ENCODE results near the gene IL7R.
"Not testable (repeated sequence)": the region's sequence is repeated elsewhere in the genome, so short reads cannot be mapped to it uniquely, and the experiment has no call there.

The IL7R gene

GRCh38 chr5:35890021-35891020, 33.6 kb downstream of the IL7R start:
- H3K4me1 ChIP-seq (ENCODE audit: control insufficient read depth in 1 of 2, insufficient read depth in 2 of 2, low read length in 2 of 2): peaks cover 3 to 6% of the 10 kb centered on the region in 2 experiments
- H3K4me2 ChIP-seq (ENCODE audit: low read length): no peak overlapping the region
- H2BK120ac ChIP-seq (ENCODE audit: insufficient read depth, low read length, poor library complexity): no peak overlapping the region
- H3K79me2 ChIP-seq (ENCODE audit: control insufficient read depth, insufficient read depth, low read length, poor library complexity): no peaks in the 10 kb centered on the region
- H3K14ac ChIP-seq (ENCODE audit: low read length): no peak overlapping the region
- H2AK5ac ChIP-seq (ENCODE audit: low read length): no peak overlapping the region
- H3K9ac ChIP-seq (ENCODE audit: low read length): no peak overlapping the region
- no peak overlapping the region for H2AFZ ChIP-seq (ENCODE audit: insufficient read depth, low read length, poor library complexity)
- peak; percentile 9 to 50 for DNase-seq
- H3K18ac ChIP-seq (ENCODE audit: low read length): no peak overlapping the region
- H3K4me3 ChIP-seq (ENCODE audit: low read depth, low read length): no peak overlapping the region
- H3K9me3 ChIP-seq (ENCODE audit: insufficient read depth, low read depth, low read length): no peaks in the 10 kb centered on the region
- H3K23ac ChIP-seq (ENCODE audit: low read length): no peak overlapping the region
- H2BK5ac ChIP-seq (ENCODE audit: low read depth, low read length, poor library complexity): no peak overlapping the region
- no peak overlapping the region for H4K91ac ChIP-seq (ENCODE audit: low read depth, low read length)
- H3K4ac ChIP-seq (ENCODE audit: low read depth, low read length): no peak overlapping the region
- no peak overlapping the region for H4K12ac ChIP-seq (ENCODE audit: low read depth, low read length)
- no peaks in the 10 kb centered on the region for H3K36me3 ChIP-seq (ENCODE audit: control insufficient read depth in 1 of 2, insufficient read depth in 2 of 2, low read length in 2 of 2)
- WGBS (ENCODE audit: extremely low coverage, insufficient coverage, insufficient read length): no CpG with 5 or more reads among the region's 5 CpGs
- H3K27me3 ChIP-seq (ENCODE audit: insufficient read depth, low read length): no peaks in the 10 kb centered on the region
- no peak overlapping the region for H4K8ac ChIP-seq (ENCODE audit: low read depth, low read length)
- no peak overlapping the region for H2BK12ac ChIP-seq (ENCODE audit: low read length)
- H3K79me1 ChIP-seq (ENCODE audit: low read length): no peaks in the 10 kb centered on the region
- H3K27ac ChIP-seq (ENCODE audit: low read depth, low read length): no peak overlapping the region

- not testable (repeated sequence) for H3K9me3 ChIP-seq (ENCODE audit: insufficient read depth, low read depth, low read length); H3K27me3 ChIP-seq (ENCODE audit: insufficient read depth, low read length); H3K23ac ChIP-seq (ENCODE audit: low read length); H3K14ac ChIP-seq (ENCODE audit: low read length); H4K12ac ChIP-seq (ENCODE audit: low read depth, low read length); DNase-seq; H3K79me2 ChIP-seq (ENCODE audit: control insufficient read depth, insufficient read depth, low read length, poor library complexity); H3K79me1 ChIP-seq (ENCODE audit: low read length); H3K27ac ChIP-seq (ENCODE audit: low read depth, low read length); H2BK120ac ChIP-seq (ENCODE audit: insufficient read depth, low read length, poor library complexity); H3K18ac ChIP-seq (ENCODE audit: low read length); H3K4me3 ChIP-seq (ENCODE audit: low read depth, low read length); H2BK12ac ChIP-seq (ENCODE audit: low read length); H3K4ac ChIP-seq (ENCODE audit: low read depth, low read length); H2BK5ac ChIP-seq (ENCODE audit: low read depth, low read length, poor library complexity); H3K4me2 ChIP-seq (ENCODE audit: low read length); H4K8ac ChIP-seq (ENCODE audit: low read depth, low read length); H2AFZ ChIP-seq (ENCODE audit: insufficient read depth, low read length, poor library complexity); H3K36me3 ChIP-seq (ENCODE audit: control insufficient read depth in 1 of 2, insufficient read depth in 2 of 2, low read length in 2 of 2); H2AK5ac ChIP-seq (ENCODE audit: low read length); H3K4me1 ChIP-seq (ENCODE audit: control insufficient read depth in 1 of 2, insufficient read depth in 2 of 2, low read length in 2 of 2); H4K91ac ChIP-seq (ENCODE audit: low read depth, low read length); H3K9ac ChIP-seq (ENCODE audit: low read length)
- WGBS (ENCODE audit: extremely low coverage, insufficient coverage, insufficient read length): no CpG with 5 or more reads among the region's 23 CpGs
Observed at GRCh38 chr5:35892799-35893198, 36.1 kb downstream of the IL7R start.

- Histone ChIP-seq H3K14ac (ENCODE audit: low read length) (no peak overlapping the region), H3K18ac (ENCODE audit: low read length) (no peak overlapping the region)
- WGBS (ENCODE audit: extremely low coverage, insufficient coverage, insufficient read length): no CpG with 5 or more reads among the region's 5 CpGs
Observed at GRCh38 chr5:35894131-35894530, 37.4 kb downstream of the IL7R start.

GRCh38 chr5:35898952-35899660, 42.4 kb downstream of the IL7R start:
- H3K4me1 ChIP-seq (ENCODE audit: control insufficient read depth in 1 of 2, insufficient read depth in 2 of 2, low read length in 2 of 2): no peaks in the 10 kb centered on the region
- no peak overlapping the region for H2AFZ ChIP-seq (ENCODE audit: insufficient read depth, low read length, poor library complexity)
- no peak overlapping the region for H3K27ac ChIP-seq (ENCODE audit: low read depth, low read length)
- H3K79me1 ChIP-seq (ENCODE audit: low read length): no peaks in the 10 kb centered on the region
- H2BK5ac ChIP-seq (ENCODE audit: low read depth, low read length, poor library complexity): no peak overlapping the region
- H3K9me3 ChIP-seq (ENCODE audit: insufficient read depth, low read depth, low read length): no peaks in the 10 kb centered on the region
- H2BK120ac ChIP-seq (ENCODE audit: insufficient read depth, low read length, poor library complexity): no peak overlapping the region
- no peak overlapping the region for H2AK5ac ChIP-seq (ENCODE audit: low read length)
- no peak overlapping the region for H4K8ac ChIP-seq (ENCODE audit: low read depth, low read length)
- WGBS (ENCODE audit: extremely low coverage, insufficient coverage, insufficient read length): no CpG with 5 or more reads among the region's 7 CpGs
- H3K23ac ChIP-seq (ENCODE audit: low read length): no peak overlapping the region
- H3K4ac ChIP-seq (ENCODE audit: low read depth, low read length): no peak overlapping the region
- H3K18ac ChIP-seq (ENCODE audit: low read length): no peak overlapping the region
- H2BK12ac ChIP-seq (ENCODE audit: low read length): no peak overlapping the region
- H3K36me3 ChIP-seq (ENCODE audit: control insufficient read depth in 1 of 2, insufficient read depth in 2 of 2, low read length in 2 of 2): no peaks in the 10 kb centered on the region
- DNase-seq: no peak
- no peak overlapping the region for H3K14ac ChIP-seq (ENCODE audit: low read length)
- H3K79me2 ChIP-seq (ENCODE audit: control insufficient read depth, insufficient read depth, low read length, poor library complexity): no peaks in the 10 kb centered on the region
- no peak overlapping the region for H3K4me2 ChIP-seq (ENCODE audit: low read length)
- H4K12ac ChIP-seq (ENCODE audit: low read depth, low read length): no peak overlapping the region
- H3K4me3 ChIP-seq (ENCODE audit: low read depth, low read length): no peak overlapping the region
- H3K9ac ChIP-seq (ENCODE audit: low read length): no peak overlapping the region
- no peaks in the 10 kb centered on the region for H3K27me3 ChIP-seq (ENCODE audit: insufficient read depth, low read length)
- no peak overlapping the region for H4K91ac ChIP-seq (ENCODE audit: low read depth, low read length)

More at GRCh38 chr5:35894131-35894530, 37.4 kb downstream of the IL7R start:
- H3K9me3 ChIP-seq (ENCODE audit: insufficient read depth, low read depth, low read length): no peaks in the 10 kb centered on the region
- H3K27me3 ChIP-seq (ENCODE audit: insufficient read depth, low read length): no peaks in the 10 kb centered on the region
- no peak overlapping the region for H3K9ac ChIP-seq (ENCODE audit: low read length)
- no peak overlapping the region for H3K23ac ChIP-seq (ENCODE audit: low read length)
- H3K79me2 ChIP-seq (ENCODE audit: control insufficient read depth, insufficient read depth, low read length, poor library complexity): no peaks in the 10 kb centered on the region
- H2BK5ac ChIP-seq (ENCODE audit: low read depth, low read length, poor library complexity): no peak overlapping the region
- H4K8ac ChIP-seq (ENCODE audit: low read depth, low read length): no peak overlapping the region
- no peak overlapping the region for H3K4ac ChIP-seq (ENCODE audit: low read depth, low read length)
- H2BK12ac ChIP-seq (ENCODE audit: low read length): no peak overlapping the region
- peaks cover 3 to 6% of the 10 kb centered on the region in 2 experiments for H3K4me1 ChIP-seq (ENCODE audit: control insufficient read depth in 1 of 2, insufficient read depth in 2 of 2, low read length in 2 of 2)
- DNase-seq: no peak
- no peak overlapping the region for H3K4me3 ChIP-seq (ENCODE audit: low read depth, low read length)
- H3K36me3 ChIP-seq (ENCODE audit: control insufficient read depth in 1 of 2, insufficient read depth in 2 of 2, low read length in 2 of 2): no peaks in the 10 kb centered on the region
- no peak overlapping the region for H2AK5ac ChIP-seq (ENCODE audit: low read length)
- no peak overlapping the region for H3K4me2 ChIP-seq (ENCODE audit: low read length)
- H2AFZ ChIP-seq (ENCODE audit: insufficient read depth, low read length, poor library complexity): no peak overlapping the region
- H2BK120ac ChIP-seq (ENCODE audit: insufficient read depth, low read length, poor library complexity): no peak overlapping the region
- no peak overlapping the region for H4K91ac ChIP-seq (ENCODE audit: low read depth, low read length)
- no peak overlapping the region for H3K27ac ChIP-seq (ENCODE audit: low read depth, low read length)
- H3K79me1 ChIP-seq (ENCODE audit: low read length): no peaks in the 10 kb centered on the region
- H4K12ac ChIP-seq (ENCODE audit: low read depth, low read length): no peak overlapping the region
